H1 (cell line): Measurements from ENCODE around the gene CPD. TPM values are rescaled to one million over a fixed set of nuclear protein-coding genes. Genes with fewer than 3 reads are reported as not detected.

Source experiments
- CBX5 ChIP-seq: fragments of 300-800, 300-1000 bp; sonication (generic); IDR thresholded peaks from 2 replicates; pipeline ENCODE4 v1.7.1; 2016; ENCODE audit warnings: antibody characterized with exemption, low read length, low read depth
- CHD1 ChIP-seq: IDR thresholded peaks from 2 replicates; pipeline ENCODE4 v1.6.1; 2012; ENCODE audit warnings: low read depth, low read length, improper control_type of control experiment
- CHD2 ChIP-seq: IDR thresholded peaks from 2 replicates; pipeline ENCODE4 v1.6.1; 2012; ENCODE audit warnings: low read length, improper control_type of control experiment
- EP300 ChIP-seq, 2 experiments: IDR thresholded peaks; 1 replicate in 1 of 2; 2 replicates in 1 of 2; pipeline ENCODE4 v1.6.1; 2011 to 2012; ENCODE audit warnings: low read depth in 2 of 2, low read length in 2 of 2, mild to moderate bottlenecking in 2 of 2, borderline replicate concordance in 1 of 2, inconsistent platforms in 1 of 2, moderate library complexity in 1 of 2
- EZH2 ChIP-seq: fragments of 200-600 bp; sonication (generic); IDR thresholded peaks from 2 replicates; pipeline ENCODE4 v1.7.1; 2012; ENCODE audit warnings: low read depth, mild to moderate bottlenecking, moderate library complexity, low read length, inconsistent platforms; ENCODE audit not compliant: severe bottlenecking
- HDAC6 ChIP-seq: IDR thresholded peaks from one replicate; pipeline ENCODE4 v1.7.1; 2012; ENCODE audit warnings: low read depth, mild to moderate bottlenecking, inconsistent platforms, low read length, moderate library complexity
- JUN ChIP-seq: IDR thresholded peaks from 2 replicates; pipeline ENCODE4 v1.6.1; 2011; ENCODE audit warnings: low read depth, mild to moderate bottlenecking, improper control_type of control experiment, low read length
- JUND ChIP-seq: IDR thresholded peaks from 2 replicates; pipeline ENCODE4 v1.6.1; 2011; ENCODE audit warnings: mild to moderate bottlenecking, improper control_type of control experiment, low read length
- KDM1A ChIP-seq: fragments of 200-600, 300-600 bp; sonication (generic); IDR thresholded peaks from 2 replicates; pipeline ENCODE4 v1.7.1; 2016; ENCODE audit warnings: mild to moderate bottlenecking, low read length, borderline replicate concordance
- KDM4A ChIP-seq: IDR thresholded peaks from one replicate; pipeline ENCODE4 v1.7.1; 2012; ENCODE audit warnings: low read depth, mild to moderate bottlenecking, moderate library complexity, low read length, inconsistent platforms; ENCODE audit not compliant: severe bottlenecking
- NANOG ChIP-seq: IDR thresholded peaks from 2 replicates; pipeline ENCODE4 v1.6.1; 2011; ENCODE audit warnings: low read length, low read depth, mild to moderate bottlenecking, inconsistent platforms; ENCODE audit not compliant: insufficient read depth, poor library complexity, severe bottlenecking
- PHF8 ChIP-seq: fragments of 200-600 bp; sonication (generic); conservative IDR thresholded peaks from 2 replicates; pipeline ENCODE4 v1.7.1; 2012; ENCODE audit warnings: low read depth, mild to moderate bottlenecking, inconsistent platforms, low read length, moderate library complexity
- POLR2A ChIP-seq, 2 experiments: IDR thresholded peaks; 1 replicate in 1 of 2; 2 replicates in 1 of 2; pipeline ENCODE4 v1.6.1; 2011; ENCODE audit warnings: low read depth in 2 of 2, low read length in 2 of 2, mild to moderate bottlenecking in 2 of 2; ENCODE audit errors: control extremely low read depth in 1 of 2
- POLR2AphosphoS5 ChIP-seq: IDR thresholded peaks from 2 replicates; pipeline ENCODE4 v1.6.1; 2011; ENCODE audit warnings: low read depth, low read length
- POU5F1 ChIP-seq: IDR thresholded peaks from 2 replicates; pipeline ENCODE4 v1.6.1; 2011; ENCODE audit warnings: low read depth, mild to moderate bottlenecking, low read length, moderate library complexity
- RBBP5 ChIP-seq: IDR thresholded peaks from 2 replicates; pipeline ENCODE4 v1.7.1; 2012; ENCODE audit warnings: low read depth, mild to moderate bottlenecking, inconsistent platforms, low read length, moderate library complexity, borderline replicate concordance
- SAP30 ChIP-seq: fragments of 300-600 bp; sonication (generic); IDR thresholded peaks from 2 replicates; pipeline ENCODE4 v1.7.1; 2012; ENCODE audit warnings: low read length, moderate library complexity, mild to moderate bottlenecking, inconsistent platforms; ENCODE audit not compliant: insufficient read depth, insufficient replicate concordance
- SIN3A ChIP-seq, 2 experiments: IDR thresholded peaks in 1 of 2; conservative IDR thresholded peaks in 1 of 2; 2 replicates each; pipeline ENCODE4 v1.6.1; 2011 to 2012; ENCODE audit warnings: low read length in 2 of 2, improper control_type of control experiment in 1 of 2, low read depth in 1 of 2, mild to moderate bottlenecking in 1 of 2
- SP1 ChIP-seq: IDR thresholded peaks from 2 replicates; pipeline ENCODE4 v1.6.1; 2011; ENCODE audit warnings: low read depth, low read length
- SP4 ChIP-seq: IDR thresholded peaks from 2 replicates; pipeline ENCODE4 v1.6.1; 2012; ENCODE audit warnings: low read length, inconsistent platforms
- TAF7 ChIP-seq: optimal IDR thresholded peaks from 2 replicates; pipeline ENCODE3; 2011; ENCODE audit warnings: low read depth, mild to moderate bottlenecking, inconsistent platforms, low read length, moderate library complexity, borderline replicate concordance
- TEAD4 ChIP-seq: IDR thresholded peaks from 2 replicates; pipeline ENCODE4 v1.6.1; 2012; ENCODE audit warnings: low read depth, low read length, inconsistent platforms, mixed read lengths
- ZNF274 ChIP-seq: IDR thresholded peaks from 2 replicates; pipeline ENCODE4 v1.7.0; 2012; ENCODE audit warnings: low read length, borderline replicate concordance; ENCODE audit errors: extremely low read depth
- polyA plus RNA-seq, 7 experiments: library from polyadenylated mRNA; depleted of rRNA in 3 of 7; stranded (reverse) in 5 of 7; unstranded in 2 of 7; fragments of >200 nt in 5 of 7; fragments of 200-250 nt in 2 of 7; gene quantifications; 1 replicate in 5 of 7; 2 replicates in 1 of 7; 4 replicates in 1 of 7; pipeline versions ENCODE4 v1.2.1 to v1.2.3, GENCODE V29; 2011 to 2013; ENCODE audit warnings: missing spikeins in 2 of 7, mixed read lengths in 2 of 7
- total RNA-seq: library from RNA; stranded (reverse); fragmentation: NEBNext Ultra II Directional; extraction: Animal tissue kit (Norgen Biotek cat#: 25700); gene quantifications from 2 replicates; pipeline ENCODE4 v1.2.1, GENCODE V29; 2021

CPD gene
- total and polyA plus RNA-seq, 2 of the 8 experiments (the other 6 are each of a cell fraction or from before 2014, with no cell fraction given), result 8.6 to 46.2 TPM

- TF ChIP-seq NANOG (no peak), PHF8 (peak; percentile 91), RBBP5 (no peak), ZNF274 (no peak), TAF7 (peak; percentile 54), SP1 (peak; percentile 90), POLR2AphosphoS5 (peak; percentile 64; the same call in 1 of the 2 replicates), KDM4A (peak; percentile 71), JUND (no peak), EP300 (IDR thresholded peaks at IDR 0.05; ENCODE audit: borderline replicate concordance in 1 of 2, low read depth in 2 of 2, low read length in 2 of 2) (no peak), TEAD4 (no peak), SAP30 (no peak), JUN (no peak), SIN3A (conservative IDR thresholded peaks at IDR 0.05 in 1 of 2, IDR thresholded peaks at IDR 0.05 in 1 of 2; ENCODE audit: low read depth in 1 of 2, low read length in 2 of 2) (peak; percentile 3 to 41; a peak in 1 of 4 replicates), POU5F1 (no peak), HDAC6 (no peak), CBX5 (no peak), POLR2A (IDR thresholded peaks at IDR 0.05; ENCODE audit: control extremely low read depth in 1 of 2, low read depth in 2 of 2, low read length in 2 of 2) (peak; percentile 58 to 77), KDM1A (no peak), SP4 (no peak), CHD2 (no peak), EZH2 (no peak), CHD1 (no peak)
Measured at GRCh38 chr17:30378825-30379302, at the start of gene CPD (continued).
